Measurements from ENCODE around the gene ADORA3. TPM values are rescaled to one million over a fixed set of nuclear protein-coding genes. Genes with fewer than 3 reads are reported as not detected.
A peak's percentile ranks its signal among the peaks of the same experiment; 100 is the strongest.

The ADORA3 gene
- total RNA-seq, 2 experiments from 2014 or later: 0.17 TPM; not detected in 1

DNA sequence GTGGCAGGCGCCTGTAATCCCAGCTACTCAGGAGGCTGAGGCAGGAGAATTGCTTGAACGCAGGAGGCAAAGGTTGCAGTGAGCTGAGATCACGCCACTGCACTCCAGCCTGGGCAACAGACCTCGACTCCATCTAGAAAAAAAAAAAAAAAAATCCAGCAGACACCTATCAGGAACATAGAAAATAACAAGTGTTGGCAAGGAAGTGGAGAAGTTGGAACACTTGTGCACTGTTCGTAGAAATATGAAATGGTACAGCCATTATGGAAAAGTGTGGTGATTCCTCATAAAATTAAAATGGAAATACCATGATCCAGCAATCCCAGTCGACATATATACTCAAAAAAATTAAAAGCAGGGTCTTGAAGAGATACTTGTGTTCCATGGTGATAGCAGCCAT, 41.7 kb downstream of the ADORA3 start:
- CTCF ChIA-PET (ENCODE audit: unreplicated experiment): no interaction called here
- TF ChIP-seq EZH2phosphoT487 (IDR thresholded peaks at IDR 0.05; ENCODE audit: borderline replicate concordance, low read depth, low read length): no peak
- TF ChIP-seq, protein P1, sequence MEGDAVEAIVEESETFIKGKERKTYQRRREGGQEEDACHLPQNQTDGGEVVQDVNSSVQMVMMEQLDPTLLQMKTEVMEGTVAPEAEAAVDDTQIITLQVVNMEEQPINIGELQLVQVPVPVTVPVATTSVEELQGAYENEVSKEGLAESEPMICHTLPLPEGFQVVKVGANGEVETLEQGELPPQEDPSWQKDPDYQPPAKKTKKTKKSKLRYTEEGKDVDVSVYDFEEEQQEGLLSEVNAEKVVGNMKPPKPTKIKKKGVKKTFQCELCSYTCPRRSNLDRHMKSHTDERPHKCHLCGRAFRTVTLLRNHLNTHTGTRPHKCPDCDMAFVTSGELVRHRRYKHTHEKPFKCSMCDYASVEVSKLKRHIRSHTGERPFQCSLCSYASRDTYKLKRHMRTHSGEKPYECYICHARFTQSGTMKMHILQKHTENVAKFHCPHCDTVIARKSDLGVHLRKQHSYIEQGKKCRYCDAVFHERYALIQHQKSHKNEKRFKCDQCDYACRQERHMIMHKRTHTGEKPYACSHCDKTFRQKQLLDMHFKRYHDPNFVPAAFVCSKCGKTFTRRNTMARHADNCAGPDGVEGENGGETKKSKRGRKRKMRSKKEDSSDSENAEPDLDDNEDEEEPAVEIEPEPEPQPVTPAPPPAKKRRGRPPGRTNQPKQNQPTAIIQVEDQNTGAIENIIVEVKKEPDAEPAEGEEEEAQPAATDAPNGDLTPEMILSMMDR (conservative IDR thresholded peaks at IDR 0.05; ENCODE audit: low read length): no peak

DNA sequence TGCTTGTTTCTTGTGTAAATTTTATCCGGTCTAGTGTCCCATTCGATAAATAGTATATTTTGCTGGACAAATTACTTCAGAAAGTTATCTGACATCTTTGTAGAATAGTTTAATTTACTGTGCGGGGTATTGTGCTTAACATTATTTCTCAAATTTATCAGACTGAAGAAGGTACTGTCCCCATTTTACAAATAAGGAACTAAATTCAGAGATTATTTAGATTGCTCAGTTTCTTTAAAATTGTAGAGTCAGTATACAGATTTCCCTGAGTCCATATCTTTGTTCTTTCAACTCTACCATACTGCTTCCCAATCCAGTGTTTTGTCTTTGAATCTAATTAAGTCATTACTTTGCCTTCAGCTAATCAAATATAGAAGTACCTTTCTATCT, 47.8 kb downstream of the ADORA3 start:
- TF ChIP-seq, protein P1 (conservative IDR thresholded peaks at IDR 0.05; ENCODE audit: low read length): no peak
- no peak for TF ChIP-seq EZH2phosphoT487 (IDR thresholded peaks at IDR 0.05; ENCODE audit: borderline replicate concordance, low read depth, low read length)
- H3K27ac ChIP-seq (ENCODE audit: low read depth, low read length, poor library complexity, severe bottlenecking): no peak overlapping the region
- CTCF ChIA-PET (ENCODE audit: unreplicated experiment): no interaction called here

More for the DNA sequence above, 41.7 kb downstream of the ADORA3 start:
- H3K4me2 ChIP-seq (ENCODE audit: low read length): no peak overlapping the region
- no peak overlapping the region for H3K27ac ChIP-seq (ENCODE audit: low read depth, low read length, poor library complexity, severe bottlenecking)
- no peaks in the 10 kb centered on the region for H3K9me3 ChIP-seq (ENCODE audit: low read length)
- intact Hi-C loops (cut with micrococcal nuclease; ENCODE audit: unreplicated experiment): no loop called here
- H3K4me1 ChIP-seq (ENCODE audit: insufficient read depth, low read length, poor library complexity, severe bottlenecking): no peaks in the 10 kb centered on the region
- 0 out of 2 replicates have a peak, but pooled peaks cover 5% of the 10 kb centered on the region for H4K20me1 ChIP-seq (ENCODE audit: insufficient read depth, low read length)
- no peaks in the 10 kb centered on the region for H3K9me2 ChIP-seq (ENCODE audit: insufficient read depth, low read length)
- DNase-seq (ENCODE audit: low spot score): no peak
- H3K36me3 ChIP-seq (ENCODE audit: insufficient read depth, low read length): peaks cover 65% of the 10 kb centered on the region
- H3K4me3 ChIP-seq (ENCODE audit: low read depth, low read length, poor library complexity, severe bottlenecking): no peak overlapping the region
- H2AFZ ChIP-seq (ENCODE audit: low read length): no peak overlapping the region
- H3K79me2 ChIP-seq (ENCODE audit: insufficient read depth, low read depth, low read length): peaks cover 6% of the 10 kb centered on the region; the same call in 1 of the 2 replicates
- BruUV-seq (replicated peaks): no TSS peak
- POLR2A ChIA-PET: interaction anchor here (0.7 to 2.1 kb wide), 4 partner anchors 9 to 65 kb away, joined by 4 to 7 read pairs (median 4); partner anchors contain the start of genes ATP5PB and WDR77

DNA sequence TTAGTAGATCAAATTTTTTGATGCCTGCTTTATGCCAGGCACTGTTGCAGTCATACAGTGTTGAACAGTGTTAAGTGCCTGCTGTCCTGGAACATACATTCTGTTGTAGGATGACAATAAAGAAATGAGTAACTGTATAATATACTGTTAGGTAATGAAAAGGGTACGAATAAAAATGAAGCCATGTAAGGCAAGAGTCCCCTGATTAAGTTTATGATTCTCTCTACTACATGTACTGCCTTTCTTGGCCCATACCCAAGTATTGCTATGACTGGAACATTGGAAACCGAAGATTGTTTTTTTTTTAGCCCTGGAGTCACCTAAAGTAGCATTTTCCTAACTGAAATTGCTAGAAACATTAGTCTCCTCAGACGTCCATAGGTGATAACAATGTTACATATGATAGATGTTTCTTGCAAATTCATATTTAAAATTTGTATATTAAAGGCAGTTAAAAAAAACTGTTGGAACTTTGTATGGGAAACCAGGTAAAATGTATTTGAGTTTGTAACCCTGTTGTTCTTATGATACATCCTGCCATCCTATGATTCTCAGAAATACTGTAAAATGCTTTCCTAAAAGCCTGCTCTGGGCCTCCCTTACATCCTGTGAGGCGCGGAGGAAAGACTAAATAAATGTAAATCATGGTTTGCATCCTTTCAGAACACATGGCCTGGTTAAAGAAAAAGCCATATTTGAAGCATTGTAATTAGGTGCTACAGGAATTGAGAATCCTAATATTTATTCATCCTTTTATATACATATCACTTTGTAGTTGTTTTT, 48.4 kb downstream of the ADORA3 start:
- CTCF ChIA-PET (ENCODE audit: unreplicated experiment): no interaction called here
- peaks cover 27% of the 10 kb centered on the region for H3K4me1 ChIP-seq (ENCODE audit: insufficient read depth, low read length, poor library complexity, severe bottlenecking)
- intact Hi-C loops (cut with micrococcal nuclease; ENCODE audit: unreplicated experiment): no loop called here
- peaks cover 9% of the 10 kb centered on the region; the same call in 1 of the 2 replicates for H4K20me1 ChIP-seq (ENCODE audit: insufficient read depth, low read length)
- 0 out of 2 replicates have a peak overlapping the region, but pooled peaks have one; percentile 2 for H3K4me2 ChIP-seq (ENCODE audit: low read length)
- H3K79me2 ChIP-seq (ENCODE audit: insufficient read depth, low read depth, low read length): peaks cover 70% of the 10 kb centered on the region
- H3K27ac ChIP-seq (ENCODE audit: low read depth, low read length, poor library complexity, severe bottlenecking): no peak overlapping the region
- H3K9me2 ChIP-seq (ENCODE audit: insufficient read depth, low read length): no peaks in the 10 kb centered on the region
- POLR2A ChIA-PET: no interaction called here
- no peak for TF ChIP-seq EZH2phosphoT487 (IDR thresholded peaks at IDR 0.05; ENCODE audit: borderline replicate concordance, low read depth, low read length)
- TF ChIP-seq, protein P1 (conservative IDR thresholded peaks at IDR 0.05; ENCODE audit: low read length): no peak
- no peak overlapping the region for H2AFZ ChIP-seq (ENCODE audit: low read length)
- no peaks in the 10 kb centered on the region for H3K9me3 ChIP-seq (ENCODE audit: low read length)
- peaks cover 99% of the 10 kb centered on the region for H3K36me3 ChIP-seq (ENCODE audit: insufficient read depth, low read length)
- H3K4me3 ChIP-seq (ENCODE audit: low read depth, low read length, poor library complexity, severe bottlenecking): no peak overlapping the region
- no peak for DNase-seq (ENCODE audit: low spot score)
- BruUV-seq (replicated peaks): no TSS peak

More for the DNA sequence above, 47.8 kb downstream of the ADORA3 start:
- Histone ChIP-seq H3K36me3 (ENCODE audit: insufficient read depth, low read length) (peaks cover 97% of the 10 kb centered on the region), H3K4me2 (ENCODE audit: low read length) (no peak overlapping the region), H3K4me1 (ENCODE audit: insufficient read depth, low read length, poor library complexity, severe bottlenecking) (peaks cover 21% of the 10 kb centered on the region), H3K9me3 (ENCODE audit: low read length) (no peaks in the 10 kb centered on the region), H3K4me3 (ENCODE audit: low read depth, low read length, poor library complexity, severe bottlenecking) (no peak overlapping the region), H3K9me2 (ENCODE audit: insufficient read depth, low read length) (no peaks in the 10 kb centered on the region), H2AFZ (ENCODE audit: low read length) (no peak overlapping the region), H4K20me1 (ENCODE audit: insufficient read depth, low read length) (0 out of 2 replicates have a peak, but pooled peaks cover 5% of the 10 kb centered on the region), H3K79me2 (ENCODE audit: insufficient read depth, low read depth, low read length) (peaks cover 65% of the 10 kb centered on the region)
- POLR2A ChIA-PET: interaction anchor here (0.6 kb wide), 1 partner anchor 51 kb away, joined by 3 read pairs; no protein-coding TSS in a partner anchor
- intact Hi-C loops (cut with micrococcal nuclease; ENCODE audit: unreplicated experiment): no loop called here
- BruUV-seq (replicated peaks): no TSS peak
- DNase-seq (ENCODE audit: low spot score): no peak
